Activated naive CD8-positive, alpha-beta T cell treated with anti-CD3 and anti-CD28 coated beads, Interleukin-2, amount 50 U/mL, for 24 hours (primary cell): ENCODE measurements around the gene EPHA3.

ENCODE experiments used
- ATAC-seq: fragments of 150-1000 bp; cut with Tn5 transposase; one replicate; pipeline ENCODE4 v1.10.0; 2021
- DNase-seq: peaks from one replicate; pipeline ENCODE4 v3.0.0; 2021
- H3K27ac Mint-ChIP-seq: one replicate; pipeline ENCODE4 v1.8.0; 2021; ENCODE audit warnings: mild to moderate bottlenecking, mixed read lengths
- H3K27me3 Mint-ChIP-seq: one replicate; pipeline ENCODE4 v1.8.0; 2021; ENCODE audit warnings: mixed read lengths
- H3K36me3 Mint-ChIP-seq: one replicate; pipeline ENCODE4 v1.8.0; 2021; ENCODE audit warnings: low read depth, mixed read lengths
- H3K4me1 Mint-ChIP-seq: one replicate; pipeline ENCODE4 v1.8.0; 2021; ENCODE audit warnings: mixed read lengths
- H3K4me3 Mint-ChIP-seq: one replicate; pipeline ENCODE4 v1.8.0; 2021; ENCODE audit warnings: mild to moderate bottlenecking, moderate library complexity, mixed read lengths
- H3K9me3 Mint-ChIP-seq: one replicate; pipeline ENCODE4 v1.8.0; 2021; ENCODE audit warnings: mixed read lengths

The EPHA3 gene

GRCh38 chr3:89227634-89228033 lies 120.2 kb downstream of the EPHA3 start:
- H3K27ac Mint-ChIP-seq, result no peak overlapping the region
- H3K4me1 Mint-ChIP-seq, result no peaks in the 10 kb centered on the region
- H3K9me3 Mint-ChIP-seq, result peaks cover 3% of the 10 kb centered on the region
- no peaks in the 10 kb centered on the region for H3K36me3 Mint-ChIP-seq
- no peak overlapping the region for H3K4me3 Mint-ChIP-seq
- DNase-seq (no peak), ATAC-seq (no peak)
- H3K27me3 Mint-ChIP-seq, result no peaks in the 10 kb centered on the region

DNA sequence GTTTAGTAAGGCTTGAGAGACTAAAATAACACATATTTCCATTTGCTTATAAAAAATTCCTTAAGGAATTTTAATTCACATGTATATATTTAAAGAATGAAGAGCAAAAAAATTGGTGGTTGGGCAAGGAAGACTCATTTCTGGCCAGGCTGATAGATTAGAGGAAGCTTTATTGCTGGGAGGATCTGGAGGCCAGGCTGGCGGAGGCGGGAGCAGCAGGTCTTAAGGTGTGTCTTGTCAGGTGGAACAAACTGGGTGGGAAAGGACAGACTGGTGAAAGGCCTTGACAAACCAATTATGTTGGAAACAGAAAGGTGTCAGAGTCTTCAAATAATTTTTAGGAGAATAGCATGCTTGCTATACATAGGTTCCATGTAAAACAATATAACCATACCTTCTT lies 124.7 kb downstream of the EPHA3 start:
- Mint-ChIP-seq H3K27me3 (no peaks in the 10 kb centered on the region), H3K4me1 (no peaks in the 10 kb centered on the region), H3K9me3 (no peaks in the 10 kb centered on the region), H3K4me3 (no peak overlapping the region), H3K36me3 (no peaks in the 10 kb centered on the region), H3K27ac (no peak overlapping the region)
- DNase-seq (no peak), ATAC-seq (no peak)

DNA sequence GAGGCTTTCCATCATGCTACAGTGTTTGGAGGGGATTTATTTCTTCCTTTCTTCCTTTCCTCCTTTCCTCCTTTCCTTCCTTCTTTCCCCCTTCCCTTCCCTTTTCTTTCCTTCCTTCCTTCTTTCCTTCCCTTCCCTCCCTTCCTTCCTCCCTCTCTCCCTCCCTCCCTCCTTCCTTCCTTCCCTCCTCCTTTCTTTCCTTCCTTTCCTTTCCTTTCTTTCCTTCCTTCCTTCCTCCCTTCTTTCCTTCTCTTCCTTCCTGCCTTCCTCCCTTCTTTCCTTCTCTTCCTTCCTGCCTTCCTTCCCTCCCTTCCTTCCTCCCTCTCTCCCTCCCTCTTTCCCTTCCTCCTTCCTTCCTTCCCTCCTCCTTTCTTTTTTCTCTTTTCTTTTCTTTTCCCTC lies 127.2 kb downstream of the EPHA3 start:
- Mint-ChIP-seq H3K27ac (no peak overlapping the region), H3K9me3 (no peaks in the 10 kb centered on the region), H3K4me1 (no peaks in the 10 kb centered on the region), H3K27me3 (no peaks in the 10 kb centered on the region), H3K4me3 (no peak overlapping the region), H3K36me3 (no peaks in the 10 kb centered on the region)
- DNase-seq, result no peak
- ATAC-seq, result no peak

DNA sequence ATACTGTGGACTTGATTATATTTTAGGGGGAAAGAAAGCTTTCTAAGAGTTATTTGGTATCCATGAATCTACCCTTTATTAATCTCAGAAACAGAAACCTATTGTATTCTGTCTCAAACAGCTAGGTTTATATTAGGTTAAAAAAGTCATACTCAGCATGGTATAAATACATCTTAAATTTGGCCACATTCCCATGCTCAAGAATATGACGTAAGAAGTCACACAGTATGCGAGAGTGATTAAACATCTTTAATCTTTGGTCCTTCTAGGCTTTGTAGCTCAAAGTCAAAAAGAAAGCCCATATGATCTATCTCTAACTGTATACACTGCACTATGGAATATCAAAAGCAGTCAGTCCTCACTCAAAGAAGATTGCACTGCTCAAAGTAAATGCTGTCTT lies 131.4 kb downstream of the EPHA3 start:
- Mint-ChIP-seq H3K36me3 (no peaks in the 10 kb centered on the region), H3K9me3 (no peaks in the 10 kb centered on the region), H3K4me3 (no peak overlapping the region), H3K4me1 (no peaks in the 10 kb centered on the region), H3K27me3 (no peaks in the 10 kb centered on the region), H3K27ac (no peak overlapping the region)
- DNase-seq (no peak), ATAC-seq (no peak)

- H3K27ac Mint-ChIP-seq, result no peak overlapping the region
- H3K4me3 Mint-ChIP-seq, result no peak overlapping the region
- H3K36me3 Mint-ChIP-seq, result no peaks in the 10 kb centered on the region
These were observed 132.4 kb downstream of the EPHA3 start for GRCh38 chr3:89239774-89240173.

GRCh38 chr3:89245612-89246011 lies 138.2 kb downstream of the EPHA3 start:
- no peaks in the 10 kb centered on the region for H3K36me3 Mint-ChIP-seq
- H3K9me3 Mint-ChIP-seq, result no peaks in the 10 kb centered on the region
- DNase-seq, result no peak
- no peak overlapping the region for H3K27ac Mint-ChIP-seq
- no peaks in the 10 kb centered on the region for H3K27me3 Mint-ChIP-seq
- H3K4me3 Mint-ChIP-seq, result no peak overlapping the region
- H3K4me1 Mint-ChIP-seq, result no peaks in the 10 kb centered on the region
- ATAC-seq, result no peak

More at GRCh38 chr3:89239774-89240173, 132.4 kb downstream of the EPHA3 start:
- Mint-ChIP-seq H3K4me1 (no peaks in the 10 kb centered on the region), H3K27me3 (no peaks in the 10 kb centered on the region), H3K9me3 (no peaks in the 10 kb centered on the region)
- no peak for DNase-seq
- no peak for ATAC-seq

GRCh38 chr3:89246326-89246725 lies 138.9 kb downstream of the EPHA3 start:
- H3K27ac Mint-ChIP-seq, result no peak overlapping the region
- H3K4me1 Mint-ChIP-seq, result no peaks in the 10 kb centered on the region
- ATAC-seq, result no peak
- no peaks in the 10 kb centered on the region for H3K9me3 Mint-ChIP-seq
- H3K27me3 Mint-ChIP-seq, result no peaks in the 10 kb centered on the region
- H3K36me3 Mint-ChIP-seq, result no peaks in the 10 kb centered on the region
- DNase-seq, result no peak
- H3K4me3 Mint-ChIP-seq, result no peak overlapping the region

GRCh38 chr3:89250742-89251141 lies 143.3 kb downstream of the EPHA3 start:
- Mint-ChIP-seq H3K9me3 (no peaks in the 10 kb centered on the region), H3K27me3 (no peaks in the 10 kb centered on the region), H3K36me3 (no peaks in the 10 kb centered on the region), H3K4me1 (no peaks in the 10 kb centered on the region), H3K27ac (no peak overlapping the region), H3K4me3 (no peak overlapping the region)
- ATAC-seq (no peak), DNase-seq (no peak)

DNA sequence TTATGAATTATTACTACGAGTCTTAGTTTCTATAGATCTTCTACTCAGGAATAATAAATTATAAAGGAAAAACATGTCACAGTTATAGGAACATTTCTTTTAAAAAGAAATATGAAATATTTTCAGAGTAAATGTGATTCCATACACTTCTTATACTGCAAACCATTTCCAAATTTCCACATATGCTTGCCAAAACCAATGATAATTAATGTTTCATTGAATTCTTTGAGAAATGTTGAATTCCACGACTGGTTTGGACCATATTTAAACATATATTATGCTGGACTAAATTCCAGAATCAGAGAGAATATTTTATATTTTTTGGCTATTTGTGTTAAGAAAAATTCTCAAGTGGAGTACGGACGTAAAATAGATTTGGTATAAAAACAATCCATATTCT lies 144.6 kb downstream of the EPHA3 start:
- H3K27me3 Mint-ChIP-seq, result no peaks in the 10 kb centered on the region
- no peaks in the 10 kb centered on the region for H3K9me3 Mint-ChIP-seq
- no peak for DNase-seq
- H3K4me1 Mint-ChIP-seq, result no peaks in the 10 kb centered on the region
- H3K36me3 Mint-ChIP-seq, result no peaks in the 10 kb centered on the region
- H3K4me3 Mint-ChIP-seq, result no peak overlapping the region
- ATAC-seq, result no peak
- no peak overlapping the region for H3K27ac Mint-ChIP-seq

DNA sequence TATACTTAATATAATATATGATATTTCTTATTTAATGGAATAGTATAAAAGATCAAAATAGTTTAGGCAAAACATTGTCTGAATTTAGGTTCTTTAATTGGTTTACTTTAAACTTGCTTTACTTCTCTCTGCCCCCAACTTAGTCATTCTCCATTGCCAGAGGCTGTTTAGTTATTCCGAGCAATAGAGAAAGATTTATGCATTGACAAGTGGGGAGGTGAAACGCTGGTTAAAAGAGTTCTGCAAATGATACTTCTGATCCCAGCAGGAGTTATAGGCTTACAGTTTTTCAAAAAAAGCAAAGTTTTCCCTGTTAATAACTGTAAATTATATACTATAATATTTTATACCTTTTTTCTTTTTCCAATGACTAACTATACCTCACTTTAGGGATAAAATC lies 145.4 kb downstream of the EPHA3 start:
- Mint-ChIP-seq H3K4me3 (no peak overlapping the region), H3K4me1 (no peaks in the 10 kb centered on the region), H3K36me3 (no peaks in the 10 kb centered on the region), H3K9me3 (no peaks in the 10 kb centered on the region), H3K27me3 (no peaks in the 10 kb centered on the region), H3K27ac (no peak overlapping the region)
- DNase-seq (no peak), ATAC-seq (no peak)

DNA sequence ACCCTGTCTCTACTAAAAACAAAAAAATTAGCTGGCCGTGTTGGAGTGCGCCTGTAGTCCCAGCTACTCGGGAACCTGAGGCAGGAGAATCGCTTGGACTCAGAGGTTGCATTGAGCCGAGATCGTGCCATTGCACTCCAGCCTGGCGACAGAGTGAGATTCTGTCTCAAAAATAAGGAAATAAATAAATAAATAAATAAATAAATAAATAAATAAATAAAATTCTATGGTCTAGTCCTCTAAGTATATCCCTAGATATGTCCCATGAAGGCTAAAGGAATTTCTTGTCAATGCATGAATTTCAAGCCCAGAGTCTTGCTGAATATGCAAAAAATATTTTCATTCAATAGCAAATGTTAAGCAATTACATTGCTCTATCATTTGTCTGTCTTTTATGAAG lies 149.0 kb downstream of the EPHA3 start:
- Mint-ChIP-seq H3K9me3 (no peaks in the 10 kb centered on the region), H3K36me3 (no peaks in the 10 kb centered on the region), H3K4me1 (no peaks in the 10 kb centered on the region), H3K4me3 (no peak overlapping the region), H3K27me3 (no peaks in the 10 kb centered on the region), H3K27ac (no peak overlapping the region)
- no peak for ATAC-seq
- no peak for DNase-seq

GRCh38 chr3:89256882-89257281 lies 149.5 kb downstream of the EPHA3 start:
- Mint-ChIP-seq H3K36me3 (no peaks in the 10 kb centered on the region), H3K4me3 (no peak overlapping the region), H3K4me1 (no peaks in the 10 kb centered on the region), H3K27me3 (no peaks in the 10 kb centered on the region), H3K9me3 (no peaks in the 10 kb centered on the region), H3K27ac (no peak overlapping the region)
- ATAC-seq, result no peak
- DNase-seq, result no peak

- ATAC-seq (no peak), DNase-seq (no peak)
- no peak overlapping the region for H3K27ac Mint-ChIP-seq
- no peak overlapping the region for H3K4me3 Mint-ChIP-seq
- no peaks in the 10 kb centered on the region for H3K4me1 Mint-ChIP-seq
- no peaks in the 10 kb centered on the region for H3K36me3 Mint-ChIP-seq
- peaks cover 8% of the 10 kb centered on the region for H3K9me3 Mint-ChIP-seq
- H3K27me3 Mint-ChIP-seq, result no peaks in the 10 kb centered on the region
These were observed 153.3 kb downstream of the EPHA3 start for GRCh38 chr3:89260721-89261120.

DNA sequence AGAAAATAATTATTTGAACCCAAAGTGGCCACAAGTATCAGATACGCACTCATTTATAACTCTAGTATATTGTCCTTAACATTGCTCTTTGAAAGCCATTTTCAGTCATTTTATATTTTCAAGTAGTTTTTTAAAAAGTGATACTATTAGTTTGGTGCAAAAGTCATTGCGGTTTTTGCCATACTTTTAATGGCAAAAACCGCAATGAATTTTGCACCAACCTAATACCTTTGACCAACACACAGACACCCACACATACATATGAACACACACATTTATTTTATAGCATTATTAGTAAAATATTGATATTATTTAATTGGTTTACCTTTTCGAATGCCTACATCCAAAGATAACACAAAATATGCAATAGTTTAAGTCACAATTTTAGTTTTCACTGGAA lies 154.3 kb downstream of the EPHA3 start:
- no peaks in the 10 kb centered on the region for H3K4me1 Mint-ChIP-seq

DNA sequence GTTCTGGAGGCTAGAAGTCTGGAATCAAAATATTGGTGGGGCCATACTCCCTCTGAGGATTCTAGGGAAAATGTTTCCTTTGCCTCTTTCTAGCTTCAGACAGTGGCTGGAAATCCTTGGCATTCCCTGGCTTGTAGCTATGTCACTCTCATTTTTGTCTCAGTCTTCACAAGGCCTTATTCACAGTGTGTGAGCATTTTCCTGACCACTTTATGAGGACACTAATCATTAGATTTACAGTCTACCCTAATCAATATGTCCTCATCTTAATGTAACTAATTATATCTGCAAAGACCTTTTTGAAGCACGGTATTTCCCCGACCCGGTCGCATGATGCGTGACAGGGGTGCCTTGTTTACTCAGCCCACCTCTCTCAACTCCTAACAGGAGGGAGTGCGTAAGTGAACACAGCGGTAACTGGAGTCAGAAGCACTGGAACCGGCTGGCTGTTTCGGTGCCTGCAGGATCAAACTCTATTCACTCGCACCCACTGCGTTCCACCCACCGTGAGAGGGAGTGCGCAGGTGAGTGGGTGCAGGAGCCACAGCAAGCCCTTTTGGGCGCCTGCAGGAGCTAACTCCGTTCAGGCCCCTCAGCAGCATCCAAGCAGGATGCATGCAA lies 155.0 kb downstream of the EPHA3 start:
- Mint-ChIP-seq H3K36me3 (no peaks in the 10 kb centered on the region), H3K27ac (no peak overlapping the region), H3K9me3 (peaks cover 8% of the 10 kb centered on the region), H3K4me3 (no peak overlapping the region), H3K27me3 (no peaks in the 10 kb centered on the region), H3K4me1 (no peaks in the 10 kb centered on the region)
- no peak for DNase-seq
- ATAC-seq, result no peak

More for the DNA sequence above, 154.3 kb downstream of the EPHA3 start:
- H3K27ac Mint-ChIP-seq, result no peak overlapping the region
- no peak for DNase-seq
- H3K36me3 Mint-ChIP-seq, result no peaks in the 10 kb centered on the region
- ATAC-seq, result no peak
- peaks cover 8% of the 10 kb centered on the region for H3K9me3 Mint-ChIP-seq
- H3K4me3 Mint-ChIP-seq, result no peak overlapping the region
- H3K27me3 Mint-ChIP-seq, result no peaks in the 10 kb centered on the region

GRCh38 chr3:89264037-89264560 lies 156.7 kb downstream of the EPHA3 start:
- Mint-ChIP-seq H3K27ac (no peak overlapping the region), H3K4me1 (no peaks in the 10 kb centered on the region), H3K9me3 (peaks cover 8% of the 10 kb centered on the region), H3K36me3 (no peaks in the 10 kb centered on the region), H3K27me3 (no peaks in the 10 kb centered on the region), H3K4me3 (no peak overlapping the region)
- no peak for DNase-seq
- ATAC-seq, result no peak
